Stomach smooth muscle (tissue), 2 donors: ENCODE data around the gene SGF29.

Experiments used
- H3K27ac ChIP-seq: one replicate; pipeline ENCODE4 v1.7.0; 2013; ENCODE audit warnings: mild to moderate bottlenecking, low read length, inconsistent platforms
- H3K27me3 ChIP-seq, 2 donors: one replicate each; pipeline ENCODE4 v1.7.0; 2013; ENCODE audit warnings: low read length in 2 of 2; ENCODE audit not compliant: insufficient read depth in 2 of 2, control insufficient read depth in 1 of 2
- H3K36me3 ChIP-seq, 2 donors: one replicate each; pipeline ENCODE4 v1.7.0; 2013; ENCODE audit warnings: low read length in 2 of 2; ENCODE audit not compliant: control insufficient read depth in 2 of 2, insufficient read depth in 2 of 2
- H3K4me1 ChIP-seq: one replicate; pipeline ENCODE4 v1.7.0; 2013; ENCODE audit warnings: low read length; ENCODE audit not compliant: control insufficient read depth, insufficient read depth
- H3K4me3 ChIP-seq, 2 donors: one replicate each; pipeline ENCODE4 v1.7.0; 2013; ENCODE audit warnings: low read length in 2 of 2
- H3K9ac ChIP-seq, 2 donors: one replicate each; pipeline ENCODE4 v1.7.0; 2013; ENCODE audit warnings: low read length in 2 of 2, mild to moderate bottlenecking in 1 of 2
- H3K9me3 ChIP-seq, 2 donors: one replicate each; pipeline ENCODE4 v1.7.0; 2013; ENCODE audit warnings: low read length in 2 of 2; ENCODE audit not compliant: control insufficient read depth in 2 of 2
- donor health status: healthy.
- donor health status: Pancreatic carcinoma.

SGF29 gene

DNA sequence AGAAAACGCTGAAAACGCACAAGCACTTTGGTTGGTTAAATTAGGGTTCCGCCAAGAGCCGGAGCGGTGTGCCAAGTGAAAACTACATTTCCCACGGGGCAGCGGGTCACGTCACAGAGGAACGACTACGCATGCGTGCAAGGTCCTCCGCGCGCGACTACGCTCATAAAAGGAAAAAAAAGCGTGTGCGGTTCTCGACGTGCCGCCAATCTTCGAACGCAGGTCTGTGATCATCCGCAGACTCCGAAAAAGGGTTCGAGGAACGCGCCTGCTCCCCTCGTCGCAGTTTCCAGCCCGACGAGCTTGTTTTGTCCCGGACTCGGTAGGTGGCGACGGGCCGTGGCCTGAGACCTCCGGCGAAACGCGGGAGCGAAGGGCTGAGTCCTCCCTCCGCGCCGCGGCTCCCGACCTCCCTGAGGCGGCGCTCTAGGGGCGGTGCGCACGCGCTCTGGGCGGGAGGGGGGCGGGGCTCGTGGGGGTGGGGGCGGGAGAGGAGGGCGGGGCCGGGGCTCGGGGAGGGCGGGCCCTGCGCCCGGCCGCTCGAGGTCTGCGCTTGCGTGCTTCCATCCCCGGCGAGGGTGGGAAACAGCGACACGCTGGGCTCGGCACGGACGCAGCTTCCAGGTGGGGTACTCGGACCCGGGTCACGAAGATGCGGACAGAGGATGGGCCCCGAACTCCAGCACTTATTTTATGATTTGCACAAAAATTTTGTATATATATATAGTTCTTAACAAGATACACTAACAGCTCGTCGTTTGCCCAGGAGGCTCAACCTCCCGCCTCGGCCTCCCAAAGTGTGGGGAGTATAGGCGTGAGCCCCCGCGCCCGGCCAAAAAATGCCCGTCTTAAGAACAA lies at the start of gene SGF29:
Gene SGF29 (plus strand): TSS at position 145 of the 858 bp plus-strand sequence. CDS start 27,150 bp downstream, outside the sequence.
- Histone ChIP-seq H3K9ac (peak within 1 kb of the TSS; percentile 92 to 97), H3K9me3 (no peaks in the 10 kb centered on the region), H3K4me3 (peak within 1 kb of the TSS; percentile 83 to 89), H3K4me1 (peaks cover 15% of the 10 kb centered on the region), H3K27me3 (no peaks in the 10 kb centered on the region), H3K36me3 (peaks cover 16 to 18% of the 10 kb centered on the region in 2 donors), H3K27ac (peak within 1 kb of the TSS; percentile 95)

DNA sequence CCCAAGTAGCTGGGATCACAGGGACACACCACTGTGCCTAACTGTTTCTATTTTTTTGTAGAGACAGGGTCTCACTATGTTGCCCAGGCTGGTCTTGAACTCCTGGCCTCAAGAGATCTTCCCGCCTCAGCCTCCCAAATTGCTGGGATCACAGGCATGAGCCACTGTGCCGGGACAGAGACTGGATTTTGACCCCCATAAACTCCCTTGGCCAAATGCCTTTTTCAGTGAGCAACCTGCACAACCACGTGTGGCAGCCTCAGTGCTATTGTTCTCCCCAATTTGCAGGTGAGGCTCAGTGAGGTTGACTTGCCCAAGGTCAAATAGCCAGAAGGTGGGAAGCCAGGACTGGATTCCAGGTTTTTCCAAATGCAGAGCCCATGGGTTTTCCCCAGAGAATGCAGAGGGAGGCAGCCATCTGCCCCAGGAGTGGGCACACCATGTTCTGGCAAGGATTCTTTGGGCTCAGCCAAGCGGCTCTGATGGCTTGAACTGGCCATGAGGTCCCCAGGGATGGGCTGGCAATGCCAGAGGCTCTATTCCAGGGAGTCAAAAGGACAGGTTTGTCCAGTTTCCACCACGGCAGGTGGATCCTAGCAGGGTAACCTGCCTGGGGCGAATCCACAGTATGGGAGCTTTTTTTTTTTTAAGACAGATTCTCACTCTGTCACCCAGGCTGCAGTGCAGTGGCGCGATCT lies 48.9 kb upstream of the SGF29 start:
- Histone ChIP-seq H3K36me3 (no peaks in the 10 kb centered on the region), H3K4me1 (no peaks in the 10 kb centered on the region), H3K27me3 (peaks cover 3 to 5% of the 10 kb centered on the region in 2 donors), H3K4me3 (no peak overlapping the region), H3K27ac (no peak overlapping the region), H3K9ac (no peak overlapping the region), H3K9me3 (no peaks in the 10 kb centered on the region)

DNA sequence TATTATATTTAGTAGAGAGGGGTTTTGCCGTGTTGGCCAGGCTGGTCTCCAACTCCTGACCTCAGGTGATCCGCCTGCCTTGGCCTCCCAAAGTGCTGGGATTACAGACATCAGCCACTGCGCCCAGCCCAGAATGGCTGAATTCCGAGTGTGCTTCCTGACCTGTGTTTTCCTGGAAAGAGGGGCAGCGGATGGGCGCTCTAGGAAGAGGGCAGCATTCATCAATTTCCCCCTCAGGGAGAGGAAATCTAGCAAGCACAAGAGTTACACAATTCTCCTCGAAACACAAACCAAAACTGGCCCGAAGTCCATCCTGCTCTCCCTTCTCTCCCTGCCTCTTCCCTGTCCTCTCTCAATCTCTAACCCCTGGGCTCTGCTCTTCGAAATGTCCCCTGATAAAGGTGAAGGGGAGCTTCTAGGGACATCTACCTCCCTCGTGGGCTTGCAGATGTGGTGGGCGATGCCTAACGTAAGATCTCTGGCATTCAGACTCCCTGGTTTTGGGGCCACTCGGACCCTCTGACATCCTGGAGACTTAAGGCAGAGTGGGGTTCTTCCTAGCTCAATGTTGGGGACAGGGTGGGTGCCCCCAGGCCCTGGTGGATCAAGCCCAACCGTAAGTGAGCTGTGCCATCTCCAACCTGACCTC lies 48.1 kb upstream of the SGF29 start:
- Histone ChIP-seq H3K36me3 (no peaks in the 10 kb centered on the region), H3K9me3 (no peaks in the 10 kb centered on the region), H3K4me1 (no peaks in the 10 kb centered on the region), H3K9ac (no peak overlapping the region), H3K4me3 (no peak overlapping the region), H3K27ac (no peak overlapping the region), H3K27me3 (peaks cover 3 to 5% of the 10 kb centered on the region in 2 donors)

DNA sequence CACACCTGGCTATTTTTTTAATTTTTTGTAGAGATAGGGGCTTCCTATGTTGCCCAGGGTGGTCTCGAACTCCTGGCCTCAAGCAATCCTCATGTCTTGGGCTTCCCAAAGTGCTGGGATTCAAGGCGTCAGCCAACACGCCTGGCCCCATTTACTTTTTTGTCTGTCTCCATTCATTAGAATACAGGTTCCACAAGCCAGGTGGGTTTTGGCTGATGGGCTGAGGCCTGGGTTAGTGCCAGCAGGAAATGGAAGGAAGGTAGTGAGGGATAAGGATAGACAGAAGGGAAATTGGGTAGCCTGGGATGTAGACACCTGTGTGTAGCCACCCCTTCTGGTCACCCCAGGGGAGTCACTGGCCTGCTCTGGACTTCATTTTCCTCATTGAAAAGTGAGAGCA lies 42.7 kb upstream of the SGF29 start:
- Histone ChIP-seq H3K4me1 (no peaks in the 10 kb centered on the region), H3K4me3 (no peak overlapping the region), H3K9ac (no peak overlapping the region), H3K9me3 (no peaks in the 10 kb centered on the region), H3K27ac (no peak overlapping the region), H3K27me3 (peaks cover 2 to 3% of the 10 kb centered on the region in 2 donors), H3K36me3 (no peaks in the 10 kb centered on the region)

DNA sequence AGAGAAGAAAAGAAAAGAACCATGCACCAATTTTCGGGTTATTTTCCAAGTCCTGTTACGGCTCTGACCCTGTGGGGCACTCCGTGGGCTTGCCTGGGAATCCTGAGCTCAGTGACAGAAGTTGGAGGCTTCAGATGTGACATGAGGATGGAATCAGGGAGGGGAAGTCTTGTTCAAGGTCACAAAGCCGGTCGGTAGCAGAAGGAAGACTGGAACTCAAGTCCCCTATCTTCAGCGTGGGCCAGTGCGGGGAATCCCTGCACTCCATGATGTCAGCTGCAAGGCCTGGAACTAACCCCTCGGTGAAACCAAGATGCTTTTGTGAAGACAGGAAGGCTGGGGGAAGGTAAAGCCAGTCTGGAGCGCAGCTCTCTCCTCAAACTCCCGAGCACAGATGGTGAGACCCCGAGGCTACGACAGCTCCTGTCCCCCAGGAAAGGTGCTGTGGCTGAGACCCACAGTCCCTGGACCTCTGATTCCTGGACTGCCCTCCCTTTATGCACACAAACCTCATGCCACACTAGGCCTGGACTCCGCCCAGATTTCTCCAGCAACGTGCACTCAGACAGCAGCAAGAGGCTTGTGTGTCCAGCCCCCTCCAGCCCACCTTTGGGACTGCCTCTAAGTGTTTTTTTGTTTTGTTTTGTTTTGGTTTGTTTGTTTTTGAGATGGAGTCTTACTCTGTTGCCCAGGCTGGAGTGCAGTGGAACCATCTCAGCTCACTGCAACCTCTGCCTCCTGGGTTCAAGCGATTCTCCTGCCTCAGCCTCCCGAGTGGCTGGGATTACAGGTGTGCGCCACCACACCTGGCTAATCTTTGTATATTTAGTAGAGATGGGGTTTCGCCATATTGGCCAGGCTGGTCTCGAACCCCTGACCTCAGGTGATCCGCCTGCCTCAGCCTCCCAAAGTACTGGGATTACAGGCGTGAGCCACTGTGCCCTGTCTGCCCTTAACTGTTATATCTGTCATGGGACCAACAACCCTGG lies 41.6 kb upstream of the SGF29 start:
- no peaks in the 10 kb centered on the region for H3K27me3 ChIP-seq
- no peak overlapping the region for H3K4me3 ChIP-seq
- H3K9ac ChIP-seq, result no peak overlapping the region
- H3K4me1 ChIP-seq, result no peaks in the 10 kb centered on the region
- no peaks in the 10 kb centered on the region for H3K9me3 ChIP-seq
- no peaks in the 10 kb centered on the region for H3K36me3 ChIP-seq
- no peak overlapping the region for H3K27ac ChIP-seq

DNA sequence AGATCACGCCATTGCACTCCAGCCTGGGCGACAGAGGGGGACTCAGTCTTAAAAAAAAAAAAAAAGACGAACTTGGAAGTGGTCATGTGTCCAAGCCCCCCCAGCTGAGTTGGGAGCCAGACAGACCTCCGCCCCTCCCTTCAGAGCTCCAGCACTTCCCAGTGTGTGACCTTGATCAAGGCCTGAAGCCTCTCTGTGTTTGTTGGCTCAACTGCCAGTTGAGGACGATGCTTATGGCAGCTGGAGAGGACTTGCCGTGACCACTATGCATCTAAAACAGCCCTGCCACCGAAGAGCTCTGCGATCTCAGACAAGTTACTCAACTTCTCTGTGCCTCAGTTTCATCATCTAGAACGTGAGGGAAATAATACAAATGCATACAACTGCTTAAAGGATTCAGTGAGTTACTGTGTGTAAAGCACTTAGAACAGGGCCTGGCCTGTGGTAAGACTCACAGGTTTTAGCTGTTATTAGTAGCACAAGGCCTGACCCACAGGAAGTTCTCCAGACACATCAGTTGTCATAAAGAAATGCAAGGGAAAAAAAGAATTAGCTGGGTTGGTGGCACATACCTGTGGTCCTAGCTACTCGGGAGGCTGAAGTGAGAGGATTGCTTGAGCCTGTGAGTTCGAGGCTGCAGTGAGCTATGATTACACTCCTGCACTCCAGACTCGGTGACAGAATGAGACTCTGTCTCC lies 40.1 kb upstream of the SGF29 start:
- H3K36me3 ChIP-seq, result no peaks in the 10 kb centered on the region
- H3K9me3 ChIP-seq, result no peaks in the 10 kb centered on the region

DNA sequence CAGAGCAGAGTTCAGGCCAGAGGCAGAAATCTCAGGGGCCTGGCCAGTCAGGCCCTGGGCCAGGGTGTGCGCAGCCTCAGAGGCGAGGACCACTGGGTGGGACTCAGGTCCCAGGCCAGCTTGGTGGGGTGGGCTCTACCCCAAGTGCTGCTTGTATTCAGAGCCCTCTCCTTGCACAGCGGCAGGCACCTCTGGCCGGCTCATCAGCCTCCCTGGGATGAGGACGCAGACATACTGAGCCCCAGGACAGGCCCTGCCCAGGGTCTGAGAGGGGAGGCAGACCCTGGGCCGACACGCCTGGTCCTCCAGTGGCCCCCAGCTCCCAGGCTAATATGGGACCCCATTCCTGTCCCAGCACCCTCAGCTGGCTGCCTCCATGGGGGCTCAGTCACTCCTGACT lies 39.5 kb upstream of the SGF29 start:
- no peak overlapping the region for H3K4me3 ChIP-seq
- no peaks in the 10 kb centered on the region for H3K27me3 ChIP-seq
- no peaks in the 10 kb centered on the region for H3K36me3 ChIP-seq
- no peaks in the 10 kb centered on the region for H3K9me3 ChIP-seq
- no peaks in the 10 kb centered on the region for H3K4me1 ChIP-seq
- no peak overlapping the region for H3K9ac ChIP-seq
- H3K27ac ChIP-seq, result no peak overlapping the region

More for the DNA sequence above, 40.1 kb upstream of the SGF29 start:
- no peak overlapping the region for H3K27ac ChIP-seq
- no peak overlapping the region for H3K4me3 ChIP-seq
- H3K4me1 ChIP-seq, result no peaks in the 10 kb centered on the region
- H3K27me3 ChIP-seq, result no peaks in the 10 kb centered on the region
- H3K9ac ChIP-seq, result no peak overlapping the region

DNA sequence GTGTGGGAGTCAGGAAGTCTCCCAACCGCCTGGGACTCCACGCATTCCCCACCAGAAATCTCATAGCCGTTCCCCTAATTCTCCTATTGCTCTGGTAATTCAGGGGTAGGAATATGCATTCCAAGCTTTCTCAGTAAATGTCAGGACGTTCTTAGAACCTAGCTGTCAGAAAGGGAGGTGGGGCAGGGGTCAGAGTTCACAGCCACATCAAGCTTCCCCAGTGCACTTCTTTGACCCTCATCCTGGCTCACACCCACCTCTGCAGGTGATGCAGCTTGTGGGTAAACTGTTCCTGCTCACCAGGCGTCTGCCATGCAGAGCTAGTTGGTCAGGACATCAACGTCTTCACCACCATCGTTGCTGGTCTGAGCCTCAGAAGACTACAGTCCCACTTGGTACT lies 33.0 kb upstream of the SGF29 start:
- no peak overlapping the region for H3K4me3 ChIP-seq
- H3K27me3 ChIP-seq, result no peaks in the 10 kb centered on the region
- H3K4me1 ChIP-seq, result no peaks in the 10 kb centered on the region
- no peak overlapping the region for H3K9ac ChIP-seq
- H3K27ac ChIP-seq, result no peak overlapping the region
- no peaks in the 10 kb centered on the region for H3K9me3 ChIP-seq
- no peaks in the 10 kb centered on the region for H3K36me3 ChIP-seq

DNA sequence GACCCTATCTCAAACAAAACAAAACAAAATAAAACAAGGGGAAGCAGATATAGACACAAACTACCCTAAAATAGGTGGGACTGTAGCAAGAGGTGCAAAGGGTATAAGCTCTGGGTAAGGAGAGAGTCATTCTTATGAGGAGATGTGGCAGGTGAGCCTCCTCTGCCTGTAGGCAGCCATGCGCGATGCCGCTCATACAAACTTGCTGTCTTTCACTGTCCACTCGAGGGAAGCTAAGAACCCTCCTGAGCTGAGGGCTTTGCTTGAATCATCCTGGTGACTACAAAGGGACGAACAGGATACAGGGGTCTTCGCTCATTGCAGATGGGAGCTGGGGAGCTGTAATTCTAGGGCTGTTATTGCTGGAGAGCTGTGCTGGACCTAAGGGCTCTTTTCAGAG lies 32.3 kb upstream of the SGF29 start:
- Histone ChIP-seq H3K9ac (no peak overlapping the region), H3K27me3 (no peaks in the 10 kb centered on the region), H3K9me3 (no peaks in the 10 kb centered on the region), H3K4me3 (no peak overlapping the region), H3K4me1 (no peaks in the 10 kb centered on the region), H3K36me3 (no peaks in the 10 kb centered on the region), H3K27ac (no peak overlapping the region)
